GM12865 (cell line): ENCODE results near the gene GSTO1.

Experiments
- DNase-seq: peaks from one replicate; pipeline ENCODE4 v3.0.0; 2010; ENCODE audit warnings: low read depth
- H3K4me3 ChIP-seq: 2 replicates; pipeline ENCODE4 v1.5.1; 2011; ENCODE audit warnings: mild to moderate bottlenecking, low read depth, low read length, control low read depth
- CTCF ChIP-seq: IDR thresholded peaks from 2 replicates; pipeline ENCODE4 v1.5.1; 2011; ENCODE audit warnings: low read length, control low read depth, low read depth, inconsistent platforms; ENCODE audit not compliant: insufficient read depth; ENCODE audit errors: missing control alignments

The GSTO1 gene

GRCh38 chr10:104223304-104223703 lies 31.4 kb upstream of the GSTO1 start:
- TF ChIP-seq CTCF: no peak
- DNase-seq: no peak
- no peak overlapping the region for H3K4me3 ChIP-seq

- no peak for TF ChIP-seq CTCF
- peak; percentile 64 for DNase-seq
- H3K4me3 ChIP-seq: no peak overlapping the region
Observed at GRCh38 chr10:104230490-104230889, 24.2 kb upstream of the GSTO1 start.

GRCh38 chr10:104231784-104232612 lies 22.7 kb upstream of the GSTO1 start, which contains the start of gene CFAP43:
TSS of gene CFAP43 (minus strand) at chr10:104232364. CDS start at chr10:104232246, 118 bp downstream.
- DNase-seq: peak; percentile 97
- peak within 1 kb of the TSS; percentile 81 for H3K4me3 ChIP-seq
- TF ChIP-seq CTCF: no peak

GRCh38 chr10:104232613-104233102 lies 22.0 kb upstream of the GSTO1 start:
- peak overlapping the region; percentile 81 for H3K4me3 ChIP-seq
- TF ChIP-seq CTCF: no peak
- DNase-seq: no peak

GRCh38 chr10:104233817-104234216 lies 20.9 kb upstream of the GSTO1 start:
- no peak overlapping the region for H3K4me3 ChIP-seq
- DNase-seq: no peak
- TF ChIP-seq CTCF: no peak

- DNase-seq: no peak
Observed at GRCh38 chr10:104234934-104235333, 19.8 kb upstream of the GSTO1 start.

More at GRCh38 chr10:104234934-104235333, 19.8 kb upstream of the GSTO1 start:
- no peak for TF ChIP-seq CTCF
- no peak overlapping the region for H3K4me3 ChIP-seq
